GM12875 (cell line): ENCODE data around the gene OSBPL10.

Experiments used
- H3K4me3 ChIP-seq: one replicate; pipeline ENCODE4 v1.5.1; 2011; ENCODE audit warnings: low read depth, low read length, control low read depth
- TF ChIP-seq, protein P1 (sequence below): IDR thresholded peaks from 2 replicates; pipeline ENCODE4 v1.5.1; 2011; ENCODE audit warnings: low read depth, mild to moderate bottlenecking, control low read depth, inconsistent platforms, low read length, moderate library complexity, borderline replicate concordance; ENCODE audit not compliant: insufficient read depth

OSBPL10 gene

DNA sequence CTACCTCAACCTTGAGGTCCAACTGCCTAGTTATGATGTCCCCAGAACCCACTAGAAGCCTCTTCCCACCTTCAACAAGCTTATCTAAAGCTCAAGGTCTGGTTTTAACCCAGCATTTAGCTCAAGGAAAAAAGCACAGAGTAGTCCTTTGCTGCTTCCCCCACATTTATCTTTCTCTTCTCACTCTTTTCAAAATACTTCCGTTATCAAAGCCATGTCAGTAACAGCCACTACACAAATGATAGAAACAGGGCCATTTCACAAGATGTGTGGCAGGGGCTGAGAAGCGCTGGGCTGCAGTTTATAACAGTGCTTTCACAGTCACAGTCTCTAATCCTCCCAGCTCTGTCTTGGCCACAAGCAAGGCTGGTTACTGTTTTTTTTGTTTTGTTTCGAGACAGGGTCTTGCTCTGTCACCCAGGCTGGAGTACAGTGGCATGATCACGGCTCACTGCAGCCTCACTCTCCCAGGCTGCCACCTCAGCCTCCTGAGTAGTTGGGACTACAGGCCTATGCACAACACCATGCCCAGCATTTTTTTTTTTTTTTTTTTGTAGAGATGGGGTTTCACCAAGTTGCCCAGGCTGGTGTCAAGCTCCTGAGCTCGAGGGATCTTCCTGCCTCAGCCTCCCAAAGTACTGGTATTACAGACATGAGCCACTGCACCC lies 218.8 kb downstream of the OSBPL10 start:
- no peak overlapping the region for H3K4me3 ChIP-seq
- TF ChIP-seq, protein P1, sequence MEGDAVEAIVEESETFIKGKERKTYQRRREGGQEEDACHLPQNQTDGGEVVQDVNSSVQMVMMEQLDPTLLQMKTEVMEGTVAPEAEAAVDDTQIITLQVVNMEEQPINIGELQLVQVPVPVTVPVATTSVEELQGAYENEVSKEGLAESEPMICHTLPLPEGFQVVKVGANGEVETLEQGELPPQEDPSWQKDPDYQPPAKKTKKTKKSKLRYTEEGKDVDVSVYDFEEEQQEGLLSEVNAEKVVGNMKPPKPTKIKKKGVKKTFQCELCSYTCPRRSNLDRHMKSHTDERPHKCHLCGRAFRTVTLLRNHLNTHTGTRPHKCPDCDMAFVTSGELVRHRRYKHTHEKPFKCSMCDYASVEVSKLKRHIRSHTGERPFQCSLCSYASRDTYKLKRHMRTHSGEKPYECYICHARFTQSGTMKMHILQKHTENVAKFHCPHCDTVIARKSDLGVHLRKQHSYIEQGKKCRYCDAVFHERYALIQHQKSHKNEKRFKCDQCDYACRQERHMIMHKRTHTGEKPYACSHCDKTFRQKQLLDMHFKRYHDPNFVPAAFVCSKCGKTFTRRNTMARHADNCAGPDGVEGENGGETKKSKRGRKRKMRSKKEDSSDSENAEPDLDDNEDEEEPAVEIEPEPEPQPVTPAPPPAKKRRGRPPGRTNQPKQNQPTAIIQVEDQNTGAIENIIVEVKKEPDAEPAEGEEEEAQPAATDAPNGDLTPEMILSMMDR = no peak

DNA sequence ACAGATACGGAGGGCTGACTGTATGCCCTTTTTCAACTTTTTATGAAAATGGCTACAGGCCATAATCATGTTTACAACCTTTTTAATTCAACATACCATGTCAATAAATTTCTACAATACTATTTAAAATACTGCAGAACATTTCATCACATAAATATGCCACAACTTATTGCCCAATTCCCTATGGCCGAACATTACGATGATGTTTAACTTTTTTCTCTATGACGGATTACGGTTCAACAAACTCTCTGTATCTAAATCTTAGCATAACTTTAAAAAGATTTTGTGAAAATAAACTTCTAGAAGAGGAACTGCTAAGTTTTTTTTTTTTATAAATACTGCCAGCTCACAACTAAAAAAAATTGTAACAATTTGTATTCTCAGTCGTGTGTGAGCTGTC lies 220.4 kb downstream of the OSBPL10 start:
- no peak overlapping the region for H3K4me3 ChIP-seq
- TF ChIP-seq, protein P1 = no peak

DNA sequence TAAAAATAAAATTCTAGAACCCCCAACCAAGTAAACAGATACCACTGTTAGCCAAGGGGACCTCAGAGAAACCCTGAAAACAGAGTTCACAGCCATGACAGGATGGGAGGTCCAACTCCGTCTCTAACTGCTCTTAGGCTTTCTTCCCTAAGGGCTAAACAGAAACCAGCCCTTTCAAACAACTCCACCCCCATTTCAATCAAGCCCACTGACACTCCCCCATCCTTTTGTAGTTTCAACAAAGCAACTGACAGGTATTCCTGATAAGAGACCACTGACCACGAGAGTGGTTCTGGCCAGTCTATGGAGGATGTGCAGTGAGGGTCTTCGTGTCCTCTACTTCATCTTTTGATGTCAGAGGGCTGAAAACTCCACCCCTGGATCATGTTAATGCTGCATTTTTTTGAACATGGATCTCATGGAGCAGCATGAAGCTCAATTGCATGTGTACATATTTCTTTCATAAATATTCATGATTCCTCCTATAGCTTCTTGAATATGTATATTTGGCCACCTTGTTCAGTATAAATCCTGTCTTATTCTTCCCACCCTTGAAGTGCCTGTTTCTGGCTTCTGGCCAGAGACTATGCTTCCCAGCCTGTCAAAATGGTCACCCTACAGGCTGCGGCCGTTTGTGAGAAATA lies 222.6 kb downstream of the OSBPL10 start:
- TF ChIP-seq, protein P1 = no peak

DNA sequence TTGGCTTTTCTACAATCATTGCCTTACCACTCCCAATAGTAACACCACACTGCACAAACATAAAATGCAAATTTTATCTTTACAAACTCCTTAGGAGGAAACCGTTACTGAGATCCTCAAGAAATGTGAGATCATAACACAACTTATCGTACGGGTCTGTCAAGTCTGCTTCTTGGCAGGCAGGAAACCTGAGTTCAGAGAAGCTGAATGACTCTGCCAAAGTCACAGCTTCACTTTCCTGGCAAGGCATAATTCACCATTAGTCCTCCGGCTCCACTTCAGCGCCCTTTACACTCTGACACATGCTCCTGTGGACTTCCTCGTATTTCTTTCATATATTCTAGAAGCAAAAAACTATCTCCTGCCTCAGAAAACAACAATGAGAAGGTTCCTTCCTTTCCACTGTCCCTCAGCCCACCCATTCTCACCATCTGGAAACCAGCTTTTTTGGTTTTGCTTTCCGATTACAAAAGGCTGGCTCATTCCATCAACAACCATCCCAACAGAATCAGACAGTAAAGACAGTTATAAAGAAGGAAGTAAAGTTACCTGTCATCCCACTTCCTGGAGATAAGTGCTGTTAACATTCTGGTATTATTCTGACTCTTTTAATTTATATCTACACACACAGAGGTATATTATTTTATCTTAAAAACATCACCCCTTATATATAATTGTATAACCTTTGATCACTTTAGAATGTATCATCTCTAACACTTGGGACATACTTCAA lies 225.0 kb downstream of the OSBPL10 start:
- H3K4me3 ChIP-seq = no peak overlapping the region
- TF ChIP-seq, protein P1 = no peak

More for the DNA sequence above, 222.6 kb downstream of the OSBPL10 start:
- no peak overlapping the region for H3K4me3 ChIP-seq

DNA sequence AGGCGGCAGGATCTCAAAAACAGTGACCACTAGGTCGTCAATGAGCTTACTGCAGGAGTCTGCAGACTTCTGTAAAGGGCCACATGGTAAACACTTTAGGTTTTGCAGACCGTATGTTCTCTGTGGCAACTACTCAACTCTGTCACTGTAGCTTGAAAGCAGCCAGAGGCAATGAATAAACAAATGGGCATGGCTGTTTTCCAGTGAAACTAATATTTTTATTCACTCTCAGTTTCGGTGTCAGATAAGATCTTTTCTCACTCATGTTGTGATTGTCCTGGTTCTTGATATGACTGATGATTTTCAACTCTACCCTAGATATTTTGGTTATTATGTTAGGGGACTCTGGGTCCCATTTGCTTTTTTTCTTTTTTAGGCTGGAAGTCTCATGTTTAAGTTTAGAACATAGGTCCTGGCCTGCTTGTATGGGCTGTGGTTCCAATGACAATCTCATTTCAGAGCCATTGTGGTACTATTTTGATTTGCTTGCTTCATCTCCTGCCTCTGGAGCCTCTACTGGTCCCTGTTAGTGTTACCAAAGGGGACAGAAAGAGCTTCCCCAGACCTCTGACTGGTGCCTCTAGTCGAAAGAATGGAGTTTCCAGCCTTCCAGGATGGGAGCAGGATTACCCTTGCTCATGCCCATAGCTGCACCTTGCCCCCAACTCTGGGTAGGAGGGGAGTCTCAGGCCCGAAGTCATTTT lies 226.3 kb downstream of the OSBPL10 start:
- TF ChIP-seq, protein P1 = no peak

DNA sequence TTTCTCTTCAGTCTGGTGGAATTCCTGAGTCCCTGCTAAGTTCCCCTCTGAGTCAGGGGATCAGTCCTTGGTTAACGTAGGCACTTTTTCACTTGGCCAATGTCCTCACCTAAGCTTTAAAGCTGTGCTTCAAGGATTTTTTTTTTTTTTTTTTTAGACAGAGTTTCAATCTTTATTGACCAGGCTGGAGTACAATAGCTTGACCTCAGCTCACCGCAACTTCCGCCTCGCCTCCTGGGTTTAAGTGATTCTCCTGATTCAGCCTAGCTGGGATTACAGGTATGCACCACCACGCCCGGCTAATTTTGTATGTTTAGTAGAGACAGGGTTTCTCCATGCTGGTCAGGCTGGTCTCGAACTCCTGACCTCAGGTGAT lies 228.0 kb downstream of the OSBPL10 start:
- TF ChIP-seq, protein P1 = no peak
- no peak overlapping the region for H3K4me3 ChIP-seq

More for the DNA sequence above, 226.3 kb downstream of the OSBPL10 start:
- H3K4me3 ChIP-seq = no peak overlapping the region
